ENCODE results near the gene ZFYVE21. TPM values are rescaled to one million over a fixed set of nuclear protein-coding genes. Genes with fewer than 3 reads are reported as not detected.

ZFYVE21 gene
- total RNA-seq, 1 experiment from 2014 or later = 47.2 TPM

DNA sequence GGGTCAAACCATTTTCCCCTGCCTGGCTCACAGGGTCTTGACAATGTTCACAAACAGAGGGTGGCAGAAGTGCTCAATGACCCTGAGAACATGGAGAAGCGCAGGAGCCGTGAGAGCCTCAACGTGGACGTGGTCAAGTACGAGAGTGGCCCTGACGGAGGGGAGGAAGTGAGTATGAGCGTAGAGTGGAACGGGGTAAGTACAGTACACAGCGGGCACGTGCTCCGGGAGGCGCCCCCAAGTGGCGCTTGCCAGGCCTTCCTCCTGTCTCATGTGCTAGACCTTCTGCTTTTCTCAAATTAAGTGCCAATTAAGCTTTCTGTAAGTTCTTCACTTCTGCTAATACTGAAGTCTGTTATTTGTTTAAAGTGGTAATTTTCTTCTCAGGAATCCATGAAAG lies 36.3 kb upstream of the ZFYVE21 start:
- ATAC-seq (no peak; the same call in 1 of the 2 replicates), DNase-seq (peak; percentile 23)
- H3K9me3 ChIP-seq (ENCODE audit: low read length) = no peaks in the 10 kb centered on the region
- ChIA-PET CTCF (no interaction called here), POLR2A (ENCODE audit: unreplicated experiment) (no interaction called here)
- no peak overlapping the region for H3K27ac ChIP-seq (ENCODE audit: low read length)
- intact Hi-C loops (cut with micrococcal nuclease) = loop anchor here (5.0 kb wide), 1 partner anchor 107 kb away; no protein-coding TSS in a partner anchor
- no peaks in the 10 kb centered on the region for H3F3A ChIP-seq (ENCODE audit: low read length, unreplicated experiment)
- H3K9me2 ChIP-seq (replicated peaks; ENCODE audit: low read length) = no peaks in the 10 kb centered on the region
- H3K4me2 ChIP-seq (ENCODE audit: low read length) = no peak overlapping the region
- no peaks in the 10 kb centered on the region for H4K20me1 ChIP-seq (ENCODE audit: low read length)
- H3K4me3 ChIP-seq (ENCODE audit: low read length) = no peak overlapping the region
- H3K36me3 ChIP-seq (ENCODE audit: low read depth, low read length) = peaks cover 71% of the 10 kb centered on the region
- BruUV-seq (replicated peaks) = no TSS peak
- peaks cover 5% of the 10 kb centered on the region; the same call in 1 of the 2 replicates for H3K4me1 ChIP-seq (ENCODE audit: insufficient read depth, low read length)
- no peak overlapping the region for H2AFZ ChIP-seq (ENCODE audit: low read length)
- H3K9ac ChIP-seq (ENCODE audit: low read length) = no peak overlapping the region
- no peak for TF ChIP-seq EZH2 (IDR thresholded peaks at IDR 0.05; ENCODE audit: low read length, unreplicated experiment)
- TF ChIP-seq, protein P1, sequence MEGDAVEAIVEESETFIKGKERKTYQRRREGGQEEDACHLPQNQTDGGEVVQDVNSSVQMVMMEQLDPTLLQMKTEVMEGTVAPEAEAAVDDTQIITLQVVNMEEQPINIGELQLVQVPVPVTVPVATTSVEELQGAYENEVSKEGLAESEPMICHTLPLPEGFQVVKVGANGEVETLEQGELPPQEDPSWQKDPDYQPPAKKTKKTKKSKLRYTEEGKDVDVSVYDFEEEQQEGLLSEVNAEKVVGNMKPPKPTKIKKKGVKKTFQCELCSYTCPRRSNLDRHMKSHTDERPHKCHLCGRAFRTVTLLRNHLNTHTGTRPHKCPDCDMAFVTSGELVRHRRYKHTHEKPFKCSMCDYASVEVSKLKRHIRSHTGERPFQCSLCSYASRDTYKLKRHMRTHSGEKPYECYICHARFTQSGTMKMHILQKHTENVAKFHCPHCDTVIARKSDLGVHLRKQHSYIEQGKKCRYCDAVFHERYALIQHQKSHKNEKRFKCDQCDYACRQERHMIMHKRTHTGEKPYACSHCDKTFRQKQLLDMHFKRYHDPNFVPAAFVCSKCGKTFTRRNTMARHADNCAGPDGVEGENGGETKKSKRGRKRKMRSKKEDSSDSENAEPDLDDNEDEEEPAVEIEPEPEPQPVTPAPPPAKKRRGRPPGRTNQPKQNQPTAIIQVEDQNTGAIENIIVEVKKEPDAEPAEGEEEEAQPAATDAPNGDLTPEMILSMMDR (conservative IDR thresholded peaks at IDR 0.05; ENCODE audit: low read depth, low read length) = peak; percentile 76
- no peaks in the 10 kb centered on the region; the same call in 1 of the 2 replicates for H3K79me2 ChIP-seq (ENCODE audit: low read length)
- no peaks in the 10 kb centered on the region for H3K27me3 ChIP-seq (ENCODE audit: low read length)

DNA sequence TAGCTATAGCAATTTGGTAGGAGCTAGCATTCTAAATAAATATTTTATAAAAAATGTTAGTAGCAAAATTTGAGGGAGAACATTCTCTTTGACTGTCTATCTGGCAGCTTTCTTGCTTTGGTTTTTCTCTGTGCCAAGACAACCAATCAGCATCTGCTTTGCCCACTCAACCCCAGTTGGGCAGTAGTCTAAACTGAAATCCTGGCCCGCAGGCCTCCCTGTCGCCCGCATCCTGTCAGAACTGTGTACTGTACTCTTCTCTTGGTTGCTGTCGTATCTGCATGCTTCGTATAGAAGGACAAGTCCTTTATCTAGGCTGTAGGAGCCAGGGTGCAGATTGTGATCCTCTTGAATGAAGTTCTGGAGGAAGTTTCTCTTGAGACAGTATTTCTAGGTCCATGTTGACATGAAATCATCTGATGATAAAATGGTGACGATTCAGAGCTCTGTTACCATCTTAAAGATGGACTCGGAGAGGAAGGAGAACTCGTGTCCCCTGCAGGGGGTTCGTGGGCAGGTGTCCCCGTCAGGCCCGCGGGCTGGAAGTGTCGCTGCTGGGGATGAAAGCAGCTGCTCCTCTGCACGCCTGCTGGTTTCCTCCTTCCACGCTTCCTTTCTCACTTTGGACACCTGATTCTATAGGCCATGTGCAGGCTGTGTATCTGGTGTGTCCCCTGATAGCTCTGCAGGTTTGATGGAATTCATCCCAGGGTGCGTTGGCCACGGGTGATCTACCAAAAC lies 34.9 kb upstream of the ZFYVE21 start:
- POLR2A ChIA-PET (ENCODE audit: unreplicated experiment) = interaction anchor here (0.7 kb wide), 1 partner anchor 49 kb away, joined by 3 read pairs; no protein-coding TSS in a partner anchor
- no peaks in the 10 kb centered on the region for H3K9me3 ChIP-seq (ENCODE audit: low read length)
- H3K27ac ChIP-seq (ENCODE audit: low read length) = no peak overlapping the region
- no peak for DNase-seq
- CTCF ChIA-PET = interaction anchor here (0.6 kb wide), 1 partner anchor 1145 kb away, joined by 3 read pairs; no protein-coding TSS in a partner anchor
- ATAC-seq = no peak
- intact Hi-C loops (cut with micrococcal nuclease) = no loop called here
- H4K20me1 ChIP-seq (ENCODE audit: low read length) = no peaks in the 10 kb centered on the region
- peaks cover 72% of the 10 kb centered on the region for H3K36me3 ChIP-seq (ENCODE audit: low read depth, low read length)
- BruUV-seq (replicated peaks) = no TSS peak
- H3K4me1 ChIP-seq (ENCODE audit: insufficient read depth, low read length) = peaks cover 5% of the 10 kb centered on the region; the same call in 1 of the 2 replicates
- H3K27me3 ChIP-seq (ENCODE audit: low read length) = no peaks in the 10 kb centered on the region
- no peak overlapping the region for H3K4me2 ChIP-seq (ENCODE audit: low read length)
- H2AFZ ChIP-seq (ENCODE audit: low read length) = no peak overlapping the region
- TF ChIP-seq, protein P1 (conservative IDR thresholded peaks at IDR 0.05; ENCODE audit: low read depth, low read length) = no peak
- TF ChIP-seq EZH2 (IDR thresholded peaks at IDR 0.05; ENCODE audit: low read length, unreplicated experiment) (no peak), EZH2phosphoT487 (IDR thresholded peaks at IDR 0.05; ENCODE audit: borderline replicate concordance, low read length) (no peak)
- no peaks in the 10 kb centered on the region for H3K9me2 ChIP-seq (replicated peaks; ENCODE audit: low read length)
- H3K9ac ChIP-seq (ENCODE audit: low read length) = no peak overlapping the region
- H3F3A ChIP-seq (ENCODE audit: low read length, unreplicated experiment) = no peaks in the 10 kb centered on the region
- H3K4me3 ChIP-seq (ENCODE audit: low read length) = no peak overlapping the region
- H3K79me2 ChIP-seq (ENCODE audit: low read length) = no peaks in the 10 kb centered on the region; the same call in 1 of the 2 replicates

DNA sequence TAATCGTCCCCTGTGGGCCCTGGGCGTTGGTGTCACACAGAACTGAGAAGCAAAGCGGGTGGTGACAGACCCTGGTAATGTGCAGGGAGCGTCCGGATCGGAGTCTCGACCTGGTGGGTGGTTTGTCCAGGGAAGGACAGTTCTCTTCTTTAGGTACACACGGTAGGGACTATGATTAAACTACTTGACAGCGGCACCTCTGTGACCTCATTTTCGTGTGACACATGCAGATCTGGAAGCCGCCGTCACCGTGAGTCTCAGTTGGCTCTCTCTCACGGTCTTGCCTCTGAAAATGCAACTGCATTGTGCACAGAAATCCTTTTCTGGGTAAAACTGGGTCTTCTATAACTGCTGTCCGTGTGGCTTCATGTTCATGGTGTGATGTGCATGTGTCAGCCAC lies 32.5 kb upstream of the ZFYVE21 start:
- no peaks in the 10 kb centered on the region for H3K27me3 ChIP-seq (ENCODE audit: low read length)
- no peaks in the 10 kb centered on the region for H3K9me3 ChIP-seq (ENCODE audit: low read length)
- BruUV-seq (replicated peaks) = no TSS peak
- H3K9ac ChIP-seq (ENCODE audit: low read length) = no peak overlapping the region
- CTCF ChIA-PET = no interaction called here
- no peak for DNase-seq
- no peaks in the 10 kb centered on the region for H3K9me2 ChIP-seq (replicated peaks; ENCODE audit: low read length)
- peaks cover 79% of the 10 kb centered on the region for H3K36me3 ChIP-seq (ENCODE audit: low read depth, low read length)
- ATAC-seq = no peak
- intact Hi-C loops (cut with micrococcal nuclease) = no loop called here
- no peak overlapping the region for H3K27ac ChIP-seq (ENCODE audit: low read length)
- no peak overlapping the region for H3K4me2 ChIP-seq (ENCODE audit: low read length)
- H2AFZ ChIP-seq (ENCODE audit: low read length) = no peak overlapping the region
- H3K79me2 ChIP-seq (ENCODE audit: low read length) = no peaks in the 10 kb centered on the region; the same call in 1 of the 2 replicates
- 0 out of 2 replicates have a peak, but pooled peaks cover 4% of the 10 kb centered on the region for H4K20me1 ChIP-seq (ENCODE audit: low read length)
- H3F3A ChIP-seq (ENCODE audit: low read length, unreplicated experiment) = peaks cover 4% of the 10 kb centered on the region
- H3K4me1 ChIP-seq (ENCODE audit: insufficient read depth, low read length) = no peaks in the 10 kb centered on the region
- H3K4me3 ChIP-seq (ENCODE audit: low read length) = no peak overlapping the region
- TF ChIP-seq EZH2 (IDR thresholded peaks at IDR 0.05; ENCODE audit: low read length, unreplicated experiment) = no peak
- no peak for TF ChIP-seq EZH2phosphoT487 (IDR thresholded peaks at IDR 0.05; ENCODE audit: borderline replicate concordance, low read length)
- TF ChIP-seq, protein P1 (conservative IDR thresholded peaks at IDR 0.05; ENCODE audit: low read depth, low read length) = no peak
- POLR2A ChIA-PET (ENCODE audit: unreplicated experiment) = interaction anchor here (0.7 kb wide), 1 partner anchor 70 kb away, joined by 3 read pairs; no protein-coding TSS in a partner anchor

Data from PC-3 (cell line).